Liver (tissue), 9 donors: ENCODE data around the gene SYT5. TPM values are rescaled to one million over a fixed set of nuclear protein-coding genes. Genes with fewer than 3 reads are reported as not detected.

Source experiments
- DNase-seq: peaks from one replicate; pipeline ENCODE4 v3.0.0-alpha.2; 2017; ENCODE audit warnings: low spot score
- H3K27ac ChIP-seq, 2 donors: one replicate each; pipeline ENCODE4 v1.7.0; 2013; ENCODE audit warnings: inconsistent platforms in 2 of 2, low read length in 2 of 2, control low read depth in 1 of 2, low read depth in 1 of 2, mild to moderate bottlenecking in 1 of 2
- H3K27me3 ChIP-seq, 4 donors: one replicate each; pipeline versions ENCODE4 v1.6.1 to v1.7.0; 2013; ENCODE audit warnings: low read length in 3 of 4, inconsistent platforms in 1 of 4, mild to moderate bottlenecking in 1 of 4, moderate library complexity in 1 of 4; ENCODE audit not compliant: control insufficient read depth in 4 of 4, insufficient read depth in 4 of 4
- H3K36me3 ChIP-seq, 4 donors: one replicate each; pipeline versions ENCODE4 v1.6.1 to v1.7.0; 2013; ENCODE audit warnings: low read length in 3 of 4, mild to moderate bottlenecking in 3 of 4, low read depth in 1 of 4, moderate library complexity in 1 of 4; ENCODE audit not compliant: control insufficient read depth in 4 of 4, insufficient read depth in 3 of 4
- H3K4me1 ChIP-seq, 4 donors: one replicate each; pipeline versions ENCODE4 v1.6.1 to v1.7.0; 2013; ENCODE audit warnings: low read length in 3 of 4, mild to moderate bottlenecking in 3 of 4, moderate library complexity in 1 of 4; ENCODE audit not compliant: control insufficient read depth in 4 of 4, insufficient read depth in 4 of 4
- H3K4me3 ChIP-seq, 3 donors: one replicate each; pipeline versions ENCODE4 v1.6.1 to v1.7.0; 2013; ENCODE audit warnings: low read length in 3 of 3, control low read depth in 1 of 3, low read depth in 1 of 3, mild to moderate bottlenecking in 1 of 3
- H3K9ac ChIP-seq, 2 donors: one replicate each; pipeline ENCODE4 v1.7.0; 2013; ENCODE audit warnings: low read length in 2 of 2, mild to moderate bottlenecking in 2 of 2, moderate library complexity in 2 of 2, control low read depth in 1 of 2, low read depth in 1 of 2
- H3K9me3 ChIP-seq, 4 donors: one replicate each; pipeline versions ENCODE4 v1.6.1 to v1.7.0; 2013; ENCODE audit warnings: low read length in 3 of 4; ENCODE audit not compliant: control insufficient read depth in 4 of 4
- GABPA ChIP-seq, 2 donors: IDR thresholded peaks in 1 of 2; conservative IDR thresholded peaks in 1 of 2; 2 replicates each; pipeline ENCODE4 v1.6.1; 2016; ENCODE audit warnings: antibody characterized with exemption in 2 of 2, mild to moderate bottlenecking in 1 of 2, moderate library complexity in 1 of 2
- HNF4A ChIP-seq, 2 donors: conservative IDR thresholded peaks; 2 replicates each; pipeline ENCODE4 v1.6.1; 2016; ENCODE audit warnings: antibody characterized with exemption in 2 of 2, mild to moderate bottlenecking in 2 of 2
- HNF4G ChIP-seq: IDR thresholded peaks from 2 replicates; pipeline ENCODE4 v1.6.1; 2016; ENCODE audit warnings: antibody characterized with exemption
- MAX ChIP-seq: IDR thresholded peaks from 2 replicates; pipeline ENCODE4 v1.6.1; 2016; ENCODE audit warnings: antibody characterized with exemption
- NR2F2 ChIP-seq: IDR thresholded peaks from 2 replicates; pipeline ENCODE4 v1.6.1; 2016; ENCODE audit warnings: antibody characterized with exemption
- RAD21 ChIP-seq, 2 donors: IDR thresholded peaks; 2 replicates each; pipeline ENCODE4 v1.6.1; 2016; ENCODE audit warnings: antibody characterized with exemption in 2 of 2, mild to moderate bottlenecking in 2 of 2
- RXRA ChIP-seq, 2 donors: IDR thresholded peaks; 2 replicates each; pipeline ENCODE4 v1.6.1; 2017 to 2018; ENCODE audit warnings: antibody characterized with exemption in 2 of 2, mild to moderate bottlenecking in 1 of 2
- SP1 ChIP-seq: IDR thresholded peaks from 2 replicates; pipeline ENCODE4 v1.6.1; 2018; ENCODE audit warnings: antibody characterized with exemption, mild to moderate bottlenecking
- TAF1 ChIP-seq: conservative IDR thresholded peaks from 2 replicates; pipeline ENCODE4 v1.6.1; 2016; ENCODE audit warnings: antibody characterized with exemption, mild to moderate bottlenecking
- WGBS: extraction: QIAGEN DNeasy Blood & Tissue Kit; methylation state at CpG from one replicate; pipeline ENCODE4 v1.1.7; 2013; 5-methylcytosine and 5-hydroxymethylcytosine counted together
- polyA plus RNA-seq, 2 donors: library from polyadenylated mRNA; stranded (reverse) in 1 of 2; unstranded in 1 of 2; fragments of 200-250 nt in 1 of 2; fragments of >200 nt in 1 of 2; fragmentation: Nextera tagmentation in 1 of 2; extraction: Ambion mirVana in 1 of 2; gene quantifications; one replicate each; pipeline versions ENCODE4 v1.2.1 to v1.2.3, GENCODE V29; 2013 to 2015
- total RNA-seq, 2 donors: library from RNA; depleted of rRNA; stranded (reverse); fragments of >200 nt; gene quantifications; one replicate each; pipeline ENCODE4 v1.2.3, GENCODE V29; 2014
- TF ChIP-seq, protein P1 (sequence below): fragments of 150-350 bp; IDR thresholded peaks from 2 replicates; pipeline ENCODE4 v1.5.1; 2017; ENCODE audit warnings: improper control_type of control experiment, low read depth, low read length; ENCODE audit not compliant: missing input control
- TF ChIP-seq, protein P2 (sequence below): IDR thresholded peaks from 2 replicates; pipeline ENCODE4 v1.6.1; 2016; ENCODE audit warnings: antibody characterized with exemption
- TF ChIP-seq, protein P3 (sequence below): IDR thresholded peaks from 2 replicates; pipeline ENCODE4 v1.6.1; 2016; ENCODE audit warnings: antibody characterized with exemption
- donor health status: healthy.
- donor health status: healthy.
- donor health status: healthy.
- donor health status: healthy.
- donor health status: healthy.

SYT5 gene
- total and polyA plus RNA-seq, 4 donors = under 0.01 TPM; not detected in 3

GRCh38 chr19:55161571-55162322 lies 18.3 kb downstream of the SYT5 start:
- no peak for TF ChIP-seq HNF4A (conservative IDR thresholded peaks at IDR 0.05)
- Histone ChIP-seq H3K36me3 (no peaks in the 10 kb centered on the region), H3K4me3 (no peak overlapping the region), H3K9ac (no peak overlapping the region), H3K9me3 (no peaks in the 10 kb centered on the region), H3K4me1 (peaks cover 0 to 6% (median 0%) of the 10 kb centered on the region in 4 donors), H3K27me3 (peaks cover 3 to 4% (median 3%) of the 10 kb centered on the region in 4 donors), H3K27ac (no peak overlapping the region)
- 35% methylated on average over 61 of the region's 61 CpGs for WGBS
- DNase-seq = no peak

GRCh38 chr19:55160986-55161365 lies 19.1 kb downstream of the SYT5 start:
- H3K9me3 ChIP-seq = no peaks in the 10 kb centered on the region
- H3K4me3 ChIP-seq = no peak overlapping the region
- no peak overlapping the region for H3K9ac ChIP-seq
- TF ChIP-seq NR2F2 (no peak), RAD21 (IDR thresholded peaks at IDR 0.05) (no peak), HNF4A (conservative IDR thresholded peaks at IDR 0.05) (no peak), RXRA (IDR thresholded peaks at IDR 0.05) (no peak), TAF1 (no peak), MAX (no peak), SP1 (no peak), GABPA (IDR thresholded peaks at IDR 0.05 in 1 of 2, conservative IDR thresholded peaks at IDR 0.05 in 1 of 2) (no peak), HNF4G (no peak)
- TF ChIP-seq, protein P1, sequence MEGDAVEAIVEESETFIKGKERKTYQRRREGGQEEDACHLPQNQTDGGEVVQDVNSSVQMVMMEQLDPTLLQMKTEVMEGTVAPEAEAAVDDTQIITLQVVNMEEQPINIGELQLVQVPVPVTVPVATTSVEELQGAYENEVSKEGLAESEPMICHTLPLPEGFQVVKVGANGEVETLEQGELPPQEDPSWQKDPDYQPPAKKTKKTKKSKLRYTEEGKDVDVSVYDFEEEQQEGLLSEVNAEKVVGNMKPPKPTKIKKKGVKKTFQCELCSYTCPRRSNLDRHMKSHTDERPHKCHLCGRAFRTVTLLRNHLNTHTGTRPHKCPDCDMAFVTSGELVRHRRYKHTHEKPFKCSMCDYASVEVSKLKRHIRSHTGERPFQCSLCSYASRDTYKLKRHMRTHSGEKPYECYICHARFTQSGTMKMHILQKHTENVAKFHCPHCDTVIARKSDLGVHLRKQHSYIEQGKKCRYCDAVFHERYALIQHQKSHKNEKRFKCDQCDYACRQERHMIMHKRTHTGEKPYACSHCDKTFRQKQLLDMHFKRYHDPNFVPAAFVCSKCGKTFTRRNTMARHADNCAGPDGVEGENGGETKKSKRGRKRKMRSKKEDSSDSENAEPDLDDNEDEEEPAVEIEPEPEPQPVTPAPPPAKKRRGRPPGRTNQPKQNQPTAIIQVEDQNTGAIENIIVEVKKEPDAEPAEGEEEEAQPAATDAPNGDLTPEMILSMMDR = no peak
- TF ChIP-seq, protein P2, sequence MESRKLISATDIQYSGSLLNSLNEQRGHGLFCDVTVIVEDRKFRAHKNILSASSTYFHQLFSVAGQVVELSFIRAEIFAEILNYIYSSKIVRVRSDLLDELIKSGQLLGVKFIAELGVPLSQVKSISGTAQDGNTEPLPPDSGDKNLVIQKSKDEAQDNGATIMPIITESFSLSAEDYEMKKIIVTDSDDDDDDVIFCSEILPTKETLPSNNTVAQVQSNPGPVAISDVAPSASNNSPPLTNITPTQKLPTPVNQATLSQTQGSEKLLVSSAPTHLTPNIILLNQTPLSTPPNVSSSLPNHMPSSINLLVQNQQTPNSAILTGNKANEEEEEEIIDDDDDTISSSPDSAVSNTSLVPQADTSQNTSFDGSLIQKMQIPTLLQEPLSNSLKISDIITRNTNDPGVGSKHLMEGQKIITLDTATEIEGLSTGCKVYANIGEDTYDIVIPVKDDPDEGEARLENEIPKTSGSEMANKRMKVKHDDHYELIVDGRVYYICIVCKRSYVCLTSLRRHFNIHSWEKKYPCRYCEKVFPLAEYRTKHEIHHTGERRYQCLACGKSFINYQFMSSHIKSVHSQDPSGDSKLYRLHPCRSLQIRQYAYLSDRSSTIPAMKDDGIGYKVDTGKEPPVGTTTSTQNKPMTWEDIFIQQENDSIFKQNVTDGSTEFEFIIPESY = no peak
- TF ChIP-seq, protein P3, sequence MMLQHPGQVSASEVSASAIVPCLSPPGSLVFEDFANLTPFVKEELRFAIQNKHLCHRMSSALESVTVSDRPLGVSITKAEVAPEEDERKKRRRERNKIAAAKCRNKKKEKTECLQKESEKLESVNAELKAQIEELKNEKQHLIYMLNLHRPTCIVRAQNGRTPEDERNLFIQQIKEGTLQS = no peak
- 28% methylated on average over 32 of the region's 32 CpGs for WGBS
- DNase-seq = no peak
- no peaks in the 10 kb centered on the region for H3K4me1 ChIP-seq
- H3K27ac ChIP-seq = no peak overlapping the region
- no peaks in the 10 kb centered on the region for H3K36me3 ChIP-seq
- peaks cover 3 to 4% (median 3%) of the 10 kb centered on the region in 4 donors for H3K27me3 ChIP-seq
